ENCODE results near the gene KCNE4. TPM values are rescaled to one million over a fixed set of nuclear protein-coding genes. Genes with fewer than 3 reads are reported as not detected.
A peak's percentile ranks its signal among the peaks of the same experiment; 100 is the strongest.

KCNE4 gene
- total and polyA plus RNA-seq, 2 donors (not counting 1 experiment from before 2014, with no cell fraction given): 17.8 to 25.3 TPM

- H3K9me3 ChIP-seq (ENCODE audit: control insufficient read depth, insufficient read depth, low read depth, low read length): no peaks in the 10 kb centered on the region
- no peak overlapping the region for H2AFZ ChIP-seq (ENCODE audit: low read length)
- TF ChIP-seq CTCF (conservative IDR thresholded peaks at IDR 0.05 in 1 of 2, IDR thresholded peaks at IDR 0.05 in 1 of 2; ENCODE audit: low read depth in 1 of 2, low read length in 2 of 2) (no peak), EZH2 (IDR thresholded peaks at IDR 0.05; ENCODE audit: low read length, missing control alignments) (no peak)
- peak in 1 of 2 donors; percentile 79 for DNase-seq (ENCODE audit: low read depth in 2 of 2)
- H3K9ac ChIP-seq (ENCODE audit: insufficient read depth, low read length): no peak overlapping the region
- H3K27ac ChIP-seq (ENCODE audit: insufficient read depth, low read length): peak overlapping the region; percentile 31
- peaks cover 14% of the 10 kb centered on the region for H3K4me1 ChIP-seq (ENCODE audit: control insufficient read depth, extremely low read depth, insufficient read depth, low read length)
- no peaks in the 10 kb centered on the region for H3K36me3 ChIP-seq (ENCODE audit: control insufficient read depth, insufficient read depth, low read length)
- peaks cover 29% of the 10 kb centered on the region for H3K79me2 ChIP-seq (ENCODE audit: control insufficient read depth, insufficient read depth, low read length)
- no peaks in the 10 kb centered on the region for H3K27me3 ChIP-seq (ENCODE audit: control insufficient read depth, insufficient read depth, low read length)
- H3K4me2 ChIP-seq (ENCODE audit: extremely low read depth, insufficient read depth, low read length): peak overlapping the region; percentile 65
- H3K4me3 ChIP-seq (replicated peaks in 1 of 4; ENCODE audit: control extremely low read depth in 1 of 4, insufficient read depth in 1 of 4, low read depth in 3 of 4, low read length in 4 of 4): peak overlapping the region in 1 of 4 experiments; percentile 41
- no peaks in the 10 kb centered on the region for H4K20me1 ChIP-seq (ENCODE audit: control insufficient read depth, extremely low read depth, insufficient read depth, low read length)
Measured at GRCh38 chr2:223055836-223056235, 3.8 kb downstream of the KCNE4 start.

GRCh38 chr2:223056701-223057418, 4.9 kb downstream of the KCNE4 start:
- no peak overlapping the region for H3K9ac ChIP-seq (ENCODE audit: insufficient read depth, low read length)
- TF ChIP-seq CTCF (conservative IDR thresholded peaks at IDR 0.05 in 1 of 2, IDR thresholded peaks at IDR 0.05 in 1 of 2; ENCODE audit: low read depth in 1 of 2, low read length in 2 of 2) (no peak), EZH2 (IDR thresholded peaks at IDR 0.05; ENCODE audit: low read length, missing control alignments) (no peak)
- no peaks in the 10 kb centered on the region for H3K9me3 ChIP-seq (ENCODE audit: control insufficient read depth, insufficient read depth, low read depth, low read length)
- peak in 1 of 2 donors; percentile 54 for DNase-seq (ENCODE audit: low read depth in 2 of 2)
- H3K79me2 ChIP-seq (ENCODE audit: control insufficient read depth, insufficient read depth, low read length): peaks cover 27% of the 10 kb centered on the region
- H3K27me3 ChIP-seq (ENCODE audit: control insufficient read depth, insufficient read depth, low read length): no peaks in the 10 kb centered on the region
- H3K4me2 ChIP-seq (ENCODE audit: extremely low read depth, insufficient read depth, low read length): no peak overlapping the region
- H3K36me3 ChIP-seq (ENCODE audit: control insufficient read depth, insufficient read depth, low read length): no peaks in the 10 kb centered on the region
- H3K4me1 ChIP-seq (ENCODE audit: control insufficient read depth, extremely low read depth, insufficient read depth, low read length): peaks cover 14% of the 10 kb centered on the region
- H2AFZ ChIP-seq (ENCODE audit: low read length): peak overlapping the region; percentile 12
- H3K27ac ChIP-seq (ENCODE audit: insufficient read depth, low read length): peak overlapping the region; percentile 49
- H4K20me1 ChIP-seq (ENCODE audit: control insufficient read depth, extremely low read depth, insufficient read depth, low read length): no peaks in the 10 kb centered on the region
- H3K4me3 ChIP-seq (replicated peaks in 1 of 4; ENCODE audit: control extremely low read depth in 1 of 4, insufficient read depth in 1 of 4, low read depth in 3 of 4, low read length in 4 of 4): no peak overlapping the region

GRCh38 chr2:223057569-223057968, 5.6 kb downstream of the KCNE4 start:
- Histone ChIP-seq H3K4me1 (ENCODE audit: control insufficient read depth, extremely low read depth, insufficient read depth, low read length) (peaks cover 14% of the 10 kb centered on the region), H3K27me3 (ENCODE audit: control insufficient read depth, insufficient read depth, low read length) (no peaks in the 10 kb centered on the region), H3K79me2 (ENCODE audit: control insufficient read depth, insufficient read depth, low read length) (peaks cover 20% of the 10 kb centered on the region), H2AFZ (ENCODE audit: low read length) (no peak overlapping the region), H4K20me1 (ENCODE audit: control insufficient read depth, extremely low read depth, insufficient read depth, low read length) (no peaks in the 10 kb centered on the region), H3K9ac (ENCODE audit: insufficient read depth, low read length) (no peak overlapping the region), H3K9me3 (ENCODE audit: control insufficient read depth, insufficient read depth, low read depth, low read length) (no peaks in the 10 kb centered on the region), H3K4me3 (replicated peaks in 1 of 4; ENCODE audit: control extremely low read depth in 1 of 4, insufficient read depth in 1 of 4, low read depth in 3 of 4, low read length in 4 of 4) (no peak overlapping the region), H3K36me3 (ENCODE audit: control insufficient read depth, insufficient read depth, low read length) (no peaks in the 10 kb centered on the region), H3K27ac (ENCODE audit: insufficient read depth, low read length) (peak overlapping the region; percentile 49), H3K4me2 (ENCODE audit: extremely low read depth, insufficient read depth, low read length) (no peak overlapping the region)
- no peak for TF ChIP-seq EZH2 (IDR thresholded peaks at IDR 0.05; ENCODE audit: low read length, missing control alignments)
- no peak for TF ChIP-seq CTCF (conservative IDR thresholded peaks at IDR 0.05 in 1 of 2, IDR thresholded peaks at IDR 0.05 in 1 of 2; ENCODE audit: low read depth in 1 of 2, low read length in 2 of 2)
- DNase-seq (ENCODE audit: low read depth in 2 of 2): no peak

All from fibroblast of lung (primary cell).